Trophoblast cell (in vitro differentiated cells and primary cell): ENCODE results near the gene DBH.
"Not testable (repeated sequence)": the region's sequence is repeated elsewhere in the genome, so short reads cannot be mapped to it uniquely, and the experiment has no call there.

Source experiments
- DNase-seq, 2 donors: peaks; one replicate each; pipeline ENCODE4 v3.0.0-alpha.2; 2016
- H2AFZ ChIP-seq: 2 replicates; pipeline ENCODE4 v1.6.1; 2013; ENCODE audit warnings: low read length, moderate library complexity, mild to moderate bottlenecking; ENCODE audit not compliant: insufficient read depth, poor library complexity
- H2AK5ac ChIP-seq: 2 replicates; pipeline ENCODE4 v1.6.1; 2013; ENCODE audit warnings: mild to moderate bottlenecking, low read length
- H2BK120ac ChIP-seq: 2 replicates; pipeline ENCODE4 v1.6.1; 2013; ENCODE audit warnings: low read length, mild to moderate bottlenecking, moderate library complexity; ENCODE audit not compliant: insufficient read depth, poor library complexity
- H2BK12ac ChIP-seq: 2 replicates; pipeline ENCODE4 v1.6.1; 2013; ENCODE audit warnings: mild to moderate bottlenecking, low read length, moderate library complexity
- H2BK5ac ChIP-seq: 2 replicates; pipeline ENCODE4 v1.6.1; 2013; ENCODE audit warnings: low read length, low read depth, moderate library complexity, mild to moderate bottlenecking; ENCODE audit not compliant: poor library complexity
- H3K14ac ChIP-seq: 2 replicates; pipeline ENCODE4 v1.6.1; 2013; ENCODE audit warnings: mild to moderate bottlenecking, low read length
- H3K18ac ChIP-seq: 2 replicates; pipeline ENCODE4 v1.6.1; 2013; ENCODE audit warnings: mild to moderate bottlenecking, low read length
- H3K23ac ChIP-seq: 2 replicates; pipeline ENCODE4 v1.6.1; 2013; ENCODE audit warnings: low read length
- H3K27ac ChIP-seq: 2 replicates; pipeline ENCODE4 v1.5.1; 2013; ENCODE audit warnings: low read depth, mild to moderate bottlenecking, inconsistent platforms, low read length, moderate library complexity
- H3K27me3 ChIP-seq: 2 replicates; pipeline ENCODE4 v1.6.1; 2013; ENCODE audit warnings: inconsistent platforms, mild to moderate bottlenecking, low read length, moderate library complexity; ENCODE audit not compliant: insufficient read depth
- H3K36me3 ChIP-seq, 2 experiments: 1 replicate in 1 of 2; 2 replicates in 1 of 2; pipeline ENCODE4 v1.6.1; 2013; ENCODE audit warnings: low read length in 2 of 2, mild to moderate bottlenecking in 2 of 2, moderate library complexity in 1 of 2; ENCODE audit not compliant: insufficient read depth in 2 of 2, control insufficient read depth in 1 of 2
- H3K4ac ChIP-seq: 2 replicates; pipeline ENCODE4 v1.6.1; 2013; ENCODE audit warnings: low read depth, mild to moderate bottlenecking, low read length, moderate library complexity
- H3K4me1 ChIP-seq, 2 experiments: 1 replicate in 1 of 2; 2 replicates in 1 of 2; pipeline ENCODE4 v1.6.1; 2013; ENCODE audit warnings: low read length in 2 of 2, mild to moderate bottlenecking in 2 of 2, moderate library complexity in 1 of 2; ENCODE audit not compliant: insufficient read depth in 2 of 2, control insufficient read depth in 1 of 2
- H3K4me2 ChIP-seq: 2 replicates; pipeline ENCODE4 v1.6.1; 2013; ENCODE audit warnings: inconsistent platforms, mild to moderate bottlenecking, low read length, moderate library complexity
- H3K4me3 ChIP-seq: 2 replicates; pipeline ENCODE4 v1.5.1; 2013; ENCODE audit warnings: mild to moderate bottlenecking, low read depth, low read length, inconsistent platforms
- H3K79me1 ChIP-seq: one replicate; pipeline ENCODE4 v1.6.1; 2013; ENCODE audit warnings: low read length
- H3K79me2 ChIP-seq: 2 replicates; pipeline ENCODE4 v1.6.1; 2013; ENCODE audit warnings: low read length, mild to moderate bottlenecking; ENCODE audit not compliant: control insufficient read depth, insufficient read depth, poor library complexity
- H3K9ac ChIP-seq: 2 replicates; pipeline ENCODE4 v1.6.1; 2013; ENCODE audit warnings: mild to moderate bottlenecking, low read length
- H3K9me3 ChIP-seq: 2 replicates; pipeline ENCODE4 v1.6.1; 2013; ENCODE audit warnings: low read depth, mild to moderate bottlenecking, control low read depth, inconsistent platforms, low read length; ENCODE audit not compliant: insufficient read depth
- H4K12ac ChIP-seq: 2 replicates; pipeline ENCODE4 v1.6.1; 2013; ENCODE audit warnings: low read depth, mild to moderate bottlenecking, low read length, moderate library complexity
- H4K8ac ChIP-seq: 2 replicates; pipeline ENCODE4 v1.6.1; 2013; ENCODE audit warnings: low read depth, mild to moderate bottlenecking, low read length, moderate library complexity
- H4K91ac ChIP-seq: one replicate; pipeline ENCODE4 v1.6.1; 2013; ENCODE audit warnings: low read depth, mild to moderate bottlenecking, low read length, moderate library complexity
- WGBS: extraction: QIAGEN DNeasy Blood & Tissue Kit; methylation state at CpG from one replicate; pipeline ENCODE4 v1.1.7; 2013; ENCODE audit warnings: missing lambda C conversion rate; ENCODE audit not compliant: insufficient read length, insufficient coverage; ENCODE audit errors: extremely low coverage; 5-methylcytosine and 5-hydroxymethylcytosine counted together

Gene DBH

GRCh38 chr9:133622555-133622954 lies 13.6 kb upstream of the DBH start:
- no peaks in the 10 kb centered on the region for H3K79me1 ChIP-seq
- H3K36me3 ChIP-seq: no peaks in the 10 kb centered on the region
- no peaks in the 10 kb centered on the region for H3K27me3 ChIP-seq
- no peak overlapping the region for H3K18ac ChIP-seq
- no peak overlapping the region for H3K23ac ChIP-seq
- H2AK5ac ChIP-seq: no peak overlapping the region
- H2BK120ac ChIP-seq: no peak overlapping the region
- no peak overlapping the region for H2BK5ac ChIP-seq
- H2BK12ac ChIP-seq: no peak overlapping the region
- no peaks in the 10 kb centered on the region for H3K79me2 ChIP-seq
- no peaks in the 10 kb centered on the region for H3K4me1 ChIP-seq
- H3K9me3 ChIP-seq: peaks cover 12% of the 10 kb centered on the region
- H4K12ac ChIP-seq: no peak overlapping the region
- H4K8ac ChIP-seq: no peak overlapping the region
- no peak overlapping the region for H3K4me3 ChIP-seq
- no peak overlapping the region for H4K91ac ChIP-seq
- H3K27ac ChIP-seq: no peak overlapping the region
- H3K4me2 ChIP-seq: no peak overlapping the region
- H3K9ac ChIP-seq: no peak overlapping the region
- no peak overlapping the region for H3K14ac ChIP-seq
- H3K4ac ChIP-seq: no peak overlapping the region
- no peak overlapping the region for H2AFZ ChIP-seq
- DNase-seq: no peak
- WGBS: no CpG with 5 or more reads among the region's 5 CpGs

- not testable (repeated sequence) for H3K79me2 ChIP-seq, H3K36me3 ChIP-seq, H3K4ac ChIP-seq, H3K27ac ChIP-seq, H3K27me3 ChIP-seq, H3K9ac ChIP-seq, H3K14ac ChIP-seq, DNase-seq, H2BK5ac ChIP-seq, H3K18ac ChIP-seq, H3K4me2 ChIP-seq, H3K23ac ChIP-seq, H2AFZ ChIP-seq, H2BK12ac ChIP-seq, H4K8ac ChIP-seq, H4K91ac ChIP-seq, H2BK120ac ChIP-seq, H3K4me1 ChIP-seq, H4K12ac ChIP-seq, H3K4me3 ChIP-seq, H3K79me1 ChIP-seq, H2AK5ac ChIP-seq
- peaks cover 13% of the 10 kb centered on the region for H3K9me3 ChIP-seq
Measured at GRCh38 chr9:133626008-133626407, 10.2 kb upstream of the DBH start.

- Histone ChIP-seq H4K12ac (no peak overlapping the region), H3K4me1 (no peaks in the 10 kb centered on the region), H3K79me1 (no peaks in the 10 kb centered on the region), H2BK120ac (no peak overlapping the region), H3K4ac (no peak overlapping the region), H3K4me2 (no peak overlapping the region), H3K27me3 (no peaks in the 10 kb centered on the region), H3K36me3 (no peaks in the 10 kb centered on the region), H3K9ac (no peak overlapping the region), H4K91ac (no peak overlapping the region), H3K79me2 (no peaks in the 10 kb centered on the region), H2BK5ac (no peak overlapping the region), H3K4me3 (no peak overlapping the region), H2BK12ac (no peak overlapping the region), H3K18ac (no peak overlapping the region), H3K9me3 (peaks cover 13% of the 10 kb centered on the region), H4K8ac (no peak overlapping the region), H2AK5ac (no peak overlapping the region), H3K23ac (no peak overlapping the region), H3K14ac (no peak overlapping the region), H3K27ac (no peak overlapping the region), H2AFZ (no peak overlapping the region)
- no CpG with 5 or more reads among the region's 3 CpGs for WGBS
- no peak for DNase-seq
Measured at GRCh38 chr9:133627341-133627740, 8.8 kb upstream of the DBH start.

GRCh38 chr9:133628766-133629165 lies 7.4 kb upstream of the DBH start:
- no peak overlapping the region for H2BK5ac ChIP-seq
- no peak overlapping the region for H2AFZ ChIP-seq
- H3K4me3 ChIP-seq: no peak overlapping the region
- H3K4ac ChIP-seq: no peak overlapping the region
- no peak overlapping the region for H2BK12ac ChIP-seq
- no peak for DNase-seq
- WGBS: no CpG with 5 or more reads among the region's 8 CpGs
- no peak overlapping the region for H3K23ac ChIP-seq
- no peaks in the 10 kb centered on the region for H3K27me3 ChIP-seq
- peaks cover 13% of the 10 kb centered on the region for H3K9me3 ChIP-seq
- no peak overlapping the region for H4K12ac ChIP-seq
- H3K27ac ChIP-seq: no peak overlapping the region
- no peak overlapping the region for H4K8ac ChIP-seq
- no peaks in the 10 kb centered on the region for H3K79me1 ChIP-seq
- no peak overlapping the region for H3K14ac ChIP-seq
- H3K79me2 ChIP-seq: no peaks in the 10 kb centered on the region
- no peaks in the 10 kb centered on the region for H3K36me3 ChIP-seq
- no peak overlapping the region for H2AK5ac ChIP-seq
- no peak overlapping the region for H3K18ac ChIP-seq
- no peak overlapping the region for H2BK120ac ChIP-seq
- H3K4me1 ChIP-seq: no peaks in the 10 kb centered on the region
- no peak overlapping the region for H3K4me2 ChIP-seq
- no peak overlapping the region for H4K91ac ChIP-seq
- H3K9ac ChIP-seq: no peak overlapping the region
